Ovary (tissue), 9 donors: ENCODE measurements around the gene EIF4G2. TPM values are rescaled to one million over a fixed set of nuclear protein-coding genes. Genes with fewer than 3 reads are reported as not detected.

ENCODE experiments used
- DNase-seq, 5 donors: peaks; one replicate each; pipeline ENCODE4 v3.0.0-alpha.2; 2019 to 2020
- H3K27ac ChIP-seq, 2 donors: fragments of 200-600 bp; one replicate each; pipeline versions ENCODE4 v1.5.1 to v1.8.0; 2019 to 2022
- H3K27me3 ChIP-seq: fragments of 200-600 bp; one replicate; pipeline ENCODE4 v1.8.0; 2022
- H3K36me3 ChIP-seq: fragments of 200-600 bp; sonication (generic); one replicate; pipeline ENCODE4 v1.5.1; 2019
- H3K4me1 ChIP-seq: one replicate; pipeline ENCODE4 v1.8.1; 2013; ENCODE audit warnings: mild to moderate bottlenecking, moderate library complexity; ENCODE audit not compliant: insufficient read depth
- H3K4me3 ChIP-seq: fragments of 200-600 bp; sonication (generic); one replicate; pipeline ENCODE4 v1.5.1; 2017
- H3K9me3 ChIP-seq, 2 donors: fragments of 200-600 bp in 1 of 2; sonication (generic) in 1 of 2; one replicate each; pipeline versions ENCODE4 v1.5.1 to v1.8.1; 2013 to 2019; ENCODE audit warnings: mild to moderate bottlenecking in 1 of 2, moderate library complexity in 1 of 2
- CTCF ChIP-seq, 3 donors: fragments of 450-650 bp in 2 of 3; fragments of 200-600 bp in 1 of 3; IDR thresholded peaks; one replicate each; pipeline versions ENCODE4 v1.5.1 to v1.8.0; 2016 to 2022; ENCODE audit warnings: antibody characterized with exemption in 3 of 3, mild to moderate bottlenecking in 1 of 3
- EP300 ChIP-seq: sonication (generic); formaldehyde crosslinking; IDR thresholded peaks from one replicate; pipeline ENCODE4 v1.6.1; 2017; ENCODE audit warnings: antibody characterized with exemption
- POLR2A ChIP-seq: fragments of 450-650 bp; IDR thresholded peaks from one replicate; pipeline ENCODE4 v1.6.1; 2017; ENCODE audit warnings: antibody characterized with exemption, mild to moderate bottlenecking, moderate library complexity
- WGBS, 3 donors: extraction: QIAGEN DNeasy Blood & Tissue Kit in 1 of 3; methylation state at CpG; one replicate each; pipeline versions ENCODE4 v1.1.5 to v1.1.7; 2013 to 2017; 5-methylcytosine and 5-hydroxymethylcytosine counted together
- intact Hi-C, 4 donors: fragments of 100-400 bp; cut with DNase I; formaldehyde crosslinking; loops; one replicate each; pipeline versions ENCODE4 v1.11.0 to v1.15.1; 2022 to 2023
- polyA plus RNA-seq, 2 donors: library from polyadenylated mRNA; stranded (reverse); fragments of 200-250 nt in 1 of 2; fragments of 350-450 nt in 1 of 2; fragmentation: Illumina TruSeq in 1 of 2; extraction: RNeasy Lipid Tissue Mini Kit (QIAGEN cat#74804) in 1 of 2; gene quantifications; one replicate each; pipeline ENCODE4 v1.2.3, GENCODE V29; 2013 to 2014
- total RNA-seq, 7 donors: library from RNA; depleted of rRNA in 2 of 7; stranded (reverse); fragments of >200 nt in 2 of 7; fragmentation: NEBNext Ultra II Directional in 3 of 7; extraction: Animal tissue kit (Norgen Biotek cat#: 25700) in 3 of 7; gene quantifications; one replicate each; pipeline versions ENCODE4 v1.1.0 to v1.2.4, GENCODE V29; 2016 to 2023
- donor health status: DM: no; HTN: no; CAD: no; lungs with moderate emphysema.
- donor health status: DM: no; HTN: no; CAD: no.
- donor health status: Bipolar disorder and iron deficiency.
- donor health status: DM: yes; HTN: yes; CAD: no.
- donor health status: DM: no; HTN: no; CAD: no.
- donor health status: DM: yes; HTN: yes; CAD: no.

EIF4G2 gene
- total and polyA plus RNA-seq, 9 donors = 206 to 761 (median 582) TPM

GRCh38 chr11:10808235-10808552, 532 bp downstream of the EIF4G2 start:
- H3K4me1 ChIP-seq = peaks cover 5% of the 10 kb centered on the region
- intact Hi-C loops = loop anchor here (2.0 to 10.0 kb wide), 5 partner anchors 39 to 125 kb away; partner anchors contain the start of gene ZBED5 (in 3 of the 4)
- no peaks in the 10 kb centered on the region for H3K27me3 ChIP-seq
- H3K9me3 ChIP-seq = no peaks in the 10 kb centered on the region
- WGBS, 3 donors = 0 to 1% (median 1%) methylated on average over 30 to 36 of the region's 36 CpGs
- no peak for TF ChIP-seq CTCF (IDR thresholded peaks at IDR 0.05)
- no peak for TF ChIP-seq EP300
- no peak for TF ChIP-seq POLR2A
- H3K4me3 ChIP-seq = peak overlapping the region; percentile 99
- no peaks in the 10 kb centered on the region for H3K36me3 ChIP-seq
- no peak for DNase-seq
- H3K27ac ChIP-seq = peak overlapping the region; percentile 86 to 96

- Histone ChIP-seq H3K27ac (peak overlapping the region; percentile 86 to 96), H3K27me3 (no peaks in the 10 kb centered on the region), H3K36me3 (no peaks in the 10 kb centered on the region), H3K4me3 (peak overlapping the region; percentile 99), H3K9me3 (no peaks in the 10 kb centered on the region), H3K4me1 (peaks cover 5% of the 10 kb centered on the region)
- intact Hi-C loops = loop anchor here (2.0 to 10.0 kb wide), 5 partner anchors 40 to 125 kb away; partner anchors contain the start of gene ZBED5 (in 3 of the 4)
- TF ChIP-seq CTCF (IDR thresholded peaks at IDR 0.05) (no peak), POLR2A (no peak), EP300 (no peak)
- peak; percentile 48 to 74 (median 66) for DNase-seq
- WGBS, 3 donors = 0 to 1% (median 0%) methylated on average over 32 to 39 of the region's 39 CpGs
Measured at GRCh38 chr11:10807493-10808234, 1.1 kb downstream of the EIF4G2 start.

GRCh38 chr11:10806206-10806605, 2.5 kb downstream of the EIF4G2 start:
- TF ChIP-seq CTCF (IDR thresholded peaks at IDR 0.05) (no peak), EP300 (no peak), POLR2A (no peak)
- Histone ChIP-seq H3K9me3 (no peaks in the 10 kb centered on the region), H3K27ac (no peak overlapping the region), H3K4me1 (peaks cover 5% of the 10 kb centered on the region), H3K36me3 (no peaks in the 10 kb centered on the region), H3K27me3 (no peaks in the 10 kb centered on the region), H3K4me3 (no peak overlapping the region)
- no peak for DNase-seq
- intact Hi-C loops = loop anchor here in 3 of 4 donors (5.0 to 10.0 kb wide), 3 partner anchors 41 to 126 kb away; partner anchors contain the start of gene ZBED5 (in 1 of the 3)
- WGBS, 3 donors = 74 to 85% (median 83%) methylated on average over 4 of the region's 4 CpGs

GRCh38 chr11:10805741-10806140, 3.0 kb downstream of the EIF4G2 start:
- H3K36me3 ChIP-seq = no peaks in the 10 kb centered on the region
- intact Hi-C loops = loop anchor here in 3 of 4 donors (5.0 to 10.0 kb wide), 3 partner anchors 42 to 127 kb away; partner anchors contain the start of gene ZBED5 (in 1 of the 3)
- H3K27ac ChIP-seq = no peak overlapping the region
- WGBS, 3 donors = 74 to 80% (median 75%) methylated on average over 8 of the region's 8 CpGs
- no peak for DNase-seq
- TF ChIP-seq EP300 (no peak), POLR2A (no peak), CTCF (IDR thresholded peaks at IDR 0.05) (no peak)
- H3K9me3 ChIP-seq = no peaks in the 10 kb centered on the region
- H3K27me3 ChIP-seq = no peaks in the 10 kb centered on the region
- H3K4me3 ChIP-seq = no peak overlapping the region
- peaks cover 5% of the 10 kb centered on the region for H3K4me1 ChIP-seq
